ENCODE results near the gene LCP2. TPM values are rescaled to one million over a fixed set of nuclear protein-coding genes. Genes with fewer than 3 reads are reported as not detected.

Gene LCP2
- total RNA-seq, 1 experiment from 2014 or later, result 0.61 TPM

GRCh38 chr5:170303549-170303948 is 6.0 kb upstream of the LCP2 start:
- RAD21 ChIA-PET (ENCODE audit: low non-redundant PET in 1 of 2, low total read pairs in 2 of 2, uncharacterized antibody in 2 of 2, unreplicated experiment in 2 of 2), result no interaction called here
- no TSS peak for BruUV-seq (replicated peaks)
- H3K27ac ChIP-seq (ENCODE audit: low read depth, low read length), result no peak overlapping the region
- POLR2A ChIA-PET, result no interaction called here
- H4K20me1 ChIP-seq (ENCODE audit: insufficient read depth), result no peaks in the 10 kb centered on the region
- intact Hi-C loops (cut with micrococcal nuclease), result no loop called here
- ATAC-seq, result no peak
- no peaks in the 10 kb centered on the region for H3K4me1 ChIP-seq (ENCODE audit: control insufficient read depth in 1 of 2, insufficient read depth in 2 of 2, low read length in 2 of 2)
- TF ChIP-seq SIN3A (IDR thresholded peaks at IDR 0.05; ENCODE audit: low read depth) (no peak), FOSL1 (IDR thresholded peaks at IDR 0.05; ENCODE audit: low read depth) (no peak), ZNF274 (IDR thresholded peaks at IDR 0.05; ENCODE audit: low read depth, low read length) (no peak), ZFX (IDR thresholded peaks at IDR 0.05) (no peak), POLR2A (IDR thresholded peaks at IDR 0.05; ENCODE audit: borderline replicate concordance, extremely low read depth, insufficient read depth, insufficient read length) (no peak), CEBPB (IDR thresholded peaks at IDR 0.05; ENCODE audit: low read depth) (no peak), TCF7L2 (IDR thresholded peaks at IDR 0.05; ENCODE audit: borderline replicate concordance, extremely low read depth, insufficient read depth, insufficient read length) (no peak), YY1 (IDR thresholded peaks at IDR 0.05; ENCODE audit: extremely low read depth, insufficient replicate concordance, low read depth, low read length) (no peak), MAX (IDR thresholded peaks at IDR 0.05) (no peak), JUND (IDR thresholded peaks at IDR 0.05) (no peak), REST (IDR thresholded peaks at IDR 0.05; ENCODE audit: low read depth) (no peak), EZH2phosphoT487 (IDR thresholded peaks at IDR 0.05; ENCODE audit: borderline replicate concordance) (no peak), ATF3 (IDR thresholded peaks at IDR 0.05) (no peak), SRF (IDR thresholded peaks at IDR 0.05; ENCODE audit: low read depth) (no peak), ZBTB33 (IDR thresholded peaks at IDR 0.05; ENCODE audit: extremely low read depth, insufficient replicate concordance, low read length) (no peak), CBX3 (IDR thresholded peaks at IDR 0.05; ENCODE audit: low read depth) (no peak), POLR2AphosphoS5 (IDR thresholded peaks at IDR 0.05; ENCODE audit: low read depth, low read length) (no peak)
- H3K9me2 ChIP-seq (ENCODE audit: insufficient read depth), result no peaks in the 10 kb centered on the region
- no peak overlapping the region for H2AFZ ChIP-seq (ENCODE audit: low read depth, low read length, poor library complexity, severe bottlenecking)
- H3K79me2 ChIP-seq (ENCODE audit: insufficient read depth, low read length), result no peaks in the 10 kb centered on the region
- no peak overlapping the region for H3K9ac ChIP-seq (ENCODE audit: low read length)
- 0 out of 2 replicates have a peak, but pooled peaks cover 3% of the 10 kb centered on the region for H3K27me3 ChIP-seq (ENCODE audit: insufficient read depth, low read length)
- H3K4me3 ChIP-seq (replicated peaks in 1 of 2; ENCODE audit: low read depth in 1 of 2, low read length in 2 of 2), result no peak overlapping the region
- no peaks in the 10 kb centered on the region for H3K9me3 ChIP-seq (ENCODE audit: control insufficient read depth in 1 of 2, insufficient read depth in 1 of 2, low read depth in 1 of 2, low read length in 2 of 2)
- no peak overlapping the region for H3K4me2 ChIP-seq (ENCODE audit: low read length)
- CTCF ChIA-PET, result no interaction called here
- DNase-seq (ENCODE audit: low read depth, low spot score), result no peak
- H3K36me3 ChIP-seq (ENCODE audit: control insufficient read depth in 1 of 2, insufficient read depth in 2 of 2, low read length in 2 of 2), result no peaks in the 10 kb centered on the region
